ENCODE data around the gene UBE2QL1.

The UBE2QL1 gene

DNA sequence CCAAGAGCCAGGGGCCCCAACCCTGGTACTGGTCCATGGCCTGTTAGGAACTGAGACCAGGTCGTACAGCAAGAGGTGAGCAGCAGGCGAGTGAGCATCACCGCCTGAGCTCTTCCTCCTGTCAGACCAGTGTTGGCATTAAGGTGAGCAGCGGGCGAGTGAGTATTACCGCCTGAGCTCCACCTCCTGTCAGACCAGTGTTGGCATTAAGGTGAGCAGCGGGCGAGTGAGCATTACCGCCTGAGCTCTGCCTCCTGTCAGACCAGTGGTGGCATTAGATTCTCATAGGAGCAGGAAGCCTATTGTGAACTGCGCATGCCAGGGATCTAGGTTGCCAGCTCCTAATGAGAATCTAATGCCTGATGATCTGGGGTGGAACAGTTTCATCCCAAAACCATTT lies 31.0 kb upstream of the UBE2QL1 start:
- H3K36me3 ChIP-seq (ENCODE audit: control insufficient read depth in 2 of 2, insufficient read depth in 1 of 2, low read length in 2 of 2): no peaks in the 10 kb centered on the region
- no peak overlapping the region for H3K4me3 ChIP-seq (ENCODE audit: low read depth, low read length)
- POLR2A ChIA-PET: no interaction called here
- H3K4me1 ChIP-seq (ENCODE audit: control insufficient read depth, insufficient read depth, low read length): peaks cover 11% of the 10 kb centered on the region
- CTCF ChIA-PET: interaction anchor here (0.7 to 1.7 kb wide), 4 partner anchors 17 to 328 kb away, joined by 3 to 5 read pairs (median 4); no protein-coding TSS in a partner anchor
- TF ChIP-seq ZNF394 (tag by site-specific recombination; IDR thresholded peaks at IDR 0.05; ENCODE audit: borderline replicate concordance): no peak
- TF ChIP-seq ZNF776 (tag by site-specific recombination; IDR thresholded peaks at IDR 0.05; ENCODE audit: borderline replicate concordance): no peak
- TF ChIP-seq, protein P1, sequence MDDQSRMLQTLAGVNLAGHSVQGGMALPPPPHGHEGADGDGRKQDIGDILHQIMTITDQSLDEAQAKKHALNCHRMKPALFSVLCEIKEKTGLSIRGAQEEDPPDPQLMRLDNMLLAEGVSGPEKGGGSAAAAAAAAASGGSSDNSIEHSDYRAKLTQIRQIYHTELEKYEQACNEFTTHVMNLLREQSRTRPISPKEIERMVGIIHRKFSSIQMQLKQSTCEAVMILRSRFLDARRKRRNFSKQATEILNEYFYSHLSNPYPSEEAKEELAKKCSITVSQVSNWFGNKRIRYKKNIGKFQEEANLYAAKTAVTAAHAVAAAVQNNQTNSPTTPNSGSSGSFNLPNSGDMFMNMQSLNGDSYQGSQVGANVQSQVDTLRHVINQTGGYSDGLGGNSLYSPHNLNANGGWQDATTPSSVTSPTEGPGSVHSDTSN (CRISPR knock-in tag; IDR thresholded peaks at IDR 0.05): no peak
- TF ChIP-seq ZNF654 (tag by site-specific recombination; IDR thresholded peaks at IDR 0.05; ENCODE audit: low read depth): no peak
- TF ChIP-seq ZNF600 (tag by site-specific recombination; IDR thresholded peaks at IDR 0.05): no peak
- TF ChIP-seq, protein P2, sequence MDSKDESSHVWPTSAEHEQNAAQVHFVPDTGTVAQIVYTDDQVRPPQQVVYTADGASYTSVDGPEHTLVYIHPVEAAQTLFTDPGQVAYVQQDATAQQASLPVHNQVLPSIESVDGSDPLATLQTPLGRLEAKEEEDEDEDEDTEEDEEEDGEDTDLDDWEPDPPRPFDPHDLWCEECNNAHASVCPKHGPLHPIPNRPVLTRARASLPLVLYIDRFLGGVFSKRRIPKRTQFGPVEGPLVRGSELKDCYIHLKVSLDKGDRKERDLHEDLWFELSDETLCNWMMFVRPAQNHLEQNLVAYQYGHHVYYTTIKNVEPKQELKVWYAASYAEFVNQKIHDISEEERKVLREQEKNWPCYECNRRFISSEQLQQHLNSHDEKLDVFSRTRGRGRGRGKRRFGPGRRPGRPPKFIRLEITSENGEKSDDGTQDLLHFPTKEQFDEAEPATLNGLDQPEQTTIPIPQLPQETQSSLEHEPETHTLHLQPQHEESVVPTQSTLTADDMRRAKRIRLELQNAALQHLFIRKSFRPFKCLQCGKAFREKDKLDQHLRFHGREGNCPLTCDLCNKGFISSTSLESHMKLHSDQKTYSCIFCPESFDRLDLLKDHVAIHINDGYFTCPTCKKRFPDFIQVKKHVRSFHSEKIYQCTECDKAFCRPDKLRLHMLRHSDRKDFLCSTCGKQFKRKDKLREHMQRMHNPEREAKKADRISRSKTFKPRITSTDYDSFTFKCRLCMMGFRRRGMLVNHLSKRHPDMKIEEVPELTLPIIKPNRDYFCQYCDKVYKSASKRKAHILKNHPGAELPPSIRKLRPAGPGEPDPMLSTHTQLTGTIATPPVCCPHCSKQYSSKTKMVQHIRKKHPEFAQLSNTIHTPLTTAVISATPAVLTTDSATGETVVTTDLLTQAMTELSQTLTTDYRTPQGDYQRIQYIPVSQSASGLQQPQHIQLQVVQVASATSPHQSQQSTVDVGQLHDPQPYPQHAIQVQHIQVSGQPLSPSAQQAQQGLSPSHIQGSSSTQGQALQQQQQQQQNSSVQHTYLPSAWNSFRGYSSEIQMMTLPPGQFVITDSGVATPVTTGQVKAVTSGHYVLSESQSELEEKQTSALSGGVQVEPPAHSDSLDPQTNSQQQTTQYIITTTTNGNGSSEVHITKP (tag by site-specific recombination; IDR thresholded peaks at IDR 0.05): no peak
- no peak for TF ChIP-seq ZNF830 (tag by site-specific recombination; IDR thresholded peaks at IDR 0.05; ENCODE audit: low read depth)
- TF ChIP-seq, protein P3, sequence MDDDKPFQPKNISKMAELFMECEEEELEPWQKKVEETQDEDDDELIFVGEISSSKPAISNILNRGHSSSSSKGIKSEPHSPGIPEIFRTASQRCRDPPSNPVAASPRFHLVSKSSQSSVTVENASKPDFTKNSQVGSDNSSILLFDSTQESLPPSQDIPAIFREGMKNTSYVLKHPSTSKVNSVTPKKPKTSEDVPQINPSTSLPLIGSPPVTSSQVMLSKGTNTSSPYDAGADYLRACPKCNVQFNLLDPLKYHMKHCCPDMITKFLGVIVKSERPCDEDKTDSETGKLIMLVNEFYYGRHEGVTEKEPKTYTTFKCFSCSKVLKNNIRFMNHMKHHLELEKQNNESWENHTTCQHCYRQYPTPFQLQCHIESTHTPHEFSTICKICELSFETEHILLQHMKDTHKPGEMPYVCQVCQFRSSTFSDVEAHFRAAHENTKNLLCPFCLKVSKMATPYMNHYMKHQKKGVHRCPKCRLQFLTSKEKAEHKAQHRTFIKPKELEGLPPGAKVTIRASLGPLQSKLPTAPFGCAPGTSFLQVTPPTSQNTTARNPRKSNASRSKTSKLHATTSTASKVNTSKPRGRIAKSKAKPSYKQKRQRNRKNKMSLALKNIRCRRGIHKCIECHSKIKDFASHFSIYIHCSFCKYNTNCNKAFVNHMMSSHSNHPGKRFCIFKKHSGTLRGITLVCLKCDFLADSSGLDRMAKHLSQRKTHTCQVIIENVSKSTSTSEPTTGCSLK (tag by site-specific recombination; IDR thresholded peaks at IDR 0.05): no peak
- TF ChIP-seq ZNF624 (tag by site-specific recombination; IDR thresholded peaks at IDR 0.05): no peak
- no peak for TF ChIP-seq BCL11B (tag by site-specific recombination; IDR thresholded peaks at IDR 0.05; ENCODE audit: low read depth)
- no peak for TF ChIP-seq ZNF266 (tag by site-specific recombination; IDR thresholded peaks at IDR 0.05; ENCODE audit: low read depth)
- no peak for TF ChIP-seq ZBTB7A (tag by site-specific recombination; IDR thresholded peaks at IDR 0.05; ENCODE audit: low read depth)
- TF ChIP-seq ZNF350 (tag by site-specific recombination; IDR thresholded peaks at IDR 0.05): no peak
- TF ChIP-seq, protein P4, sequence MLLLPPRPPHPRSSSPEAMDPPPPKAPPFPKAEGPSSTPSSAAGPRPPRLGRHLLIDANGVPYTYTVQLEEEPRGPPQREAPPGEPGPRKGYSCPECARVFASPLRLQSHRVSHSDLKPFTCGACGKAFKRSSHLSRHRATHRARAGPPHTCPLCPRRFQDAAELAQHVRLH (tag by site-specific recombination; IDR thresholded peaks at IDR 0.05): no peak
- no peak overlapping the region for H3K27ac ChIP-seq (ENCODE audit: extremely low read depth, low read depth, low read length)
- no peaks in the 10 kb centered on the region for H3K9me3 ChIP-seq (ENCODE audit: control insufficient read depth, insufficient read depth, low read depth, low read length)

DNA sequence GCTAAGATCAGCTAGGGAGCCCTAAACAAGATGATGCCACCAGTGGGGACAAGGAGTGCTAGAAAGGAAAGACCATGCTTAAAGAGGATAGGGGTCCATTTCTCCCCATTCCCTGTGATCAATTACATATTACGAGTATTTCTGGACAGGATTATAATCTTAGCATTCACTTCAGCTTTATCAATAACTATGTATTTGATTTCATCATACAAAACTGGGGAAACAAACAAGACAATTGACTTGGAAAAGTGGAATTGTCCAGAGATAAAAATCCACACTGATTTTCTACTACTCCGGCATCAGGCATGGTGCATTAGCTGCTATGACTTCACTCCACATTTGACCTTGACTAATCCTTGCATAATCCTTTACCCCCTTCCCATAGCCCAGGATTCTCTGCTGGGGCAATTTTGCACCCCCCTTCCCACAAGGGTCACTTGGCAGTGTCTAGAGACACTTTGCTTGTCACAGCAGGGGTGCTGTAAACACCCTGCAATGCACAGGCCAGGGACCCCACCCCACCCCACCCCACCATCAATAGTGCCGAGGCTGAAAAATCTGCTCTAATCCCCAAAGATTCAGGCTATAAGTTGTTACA lies 29.9 kb upstream of the UBE2QL1 start:
- ChIA-PET CTCF (no interaction called here), POLR2A (interaction anchor here (1.1 to 1.8 kb wide), 5 partner anchors 9 to 40 kb away, joined by 5 to 9 read pairs (median 6); partner anchors contain the start of gene MED10)
- no peaks in the 10 kb centered on the region for H3K36me3 ChIP-seq (ENCODE audit: control insufficient read depth in 2 of 2, insufficient read depth in 1 of 2, low read length in 2 of 2)
- peaks cover 11% of the 10 kb centered on the region for H3K4me1 ChIP-seq (ENCODE audit: control insufficient read depth, insufficient read depth, low read length)
- no peak overlapping the region for H3K27ac ChIP-seq (ENCODE audit: extremely low read depth, low read depth, low read length)
- H3K9me3 ChIP-seq (ENCODE audit: control insufficient read depth, insufficient read depth, low read depth, low read length): no peaks in the 10 kb centered on the region
- no peak overlapping the region for H3K4me3 ChIP-seq (ENCODE audit: low read depth, low read length)
- TF ChIP-seq IKZF3 (tag by site-specific recombination; IDR thresholded peaks at IDR 0.05): peak; percentile 13; the same call in 1 of the 2 replicates
- TF ChIP-seq, protein P2 (tag by site-specific recombination; IDR thresholded peaks at IDR 0.05): peak; percentile 99
- TF ChIP-seq KLF16 (tag by site-specific recombination; IDR thresholded peaks at IDR 0.05): peak; percentile 46
- TF ChIP-seq ZXDB (tag by site-specific recombination; IDR thresholded peaks at IDR 0.05): no peak
- TF ChIP-seq, protein P1 (CRISPR knock-in tag; IDR thresholded peaks at IDR 0.05): no peak
- peak; percentile 75 for TF ChIP-seq GLIS2 (tag by site-specific recombination; IDR thresholded peaks at IDR 0.05)
- TF ChIP-seq, protein P5, sequence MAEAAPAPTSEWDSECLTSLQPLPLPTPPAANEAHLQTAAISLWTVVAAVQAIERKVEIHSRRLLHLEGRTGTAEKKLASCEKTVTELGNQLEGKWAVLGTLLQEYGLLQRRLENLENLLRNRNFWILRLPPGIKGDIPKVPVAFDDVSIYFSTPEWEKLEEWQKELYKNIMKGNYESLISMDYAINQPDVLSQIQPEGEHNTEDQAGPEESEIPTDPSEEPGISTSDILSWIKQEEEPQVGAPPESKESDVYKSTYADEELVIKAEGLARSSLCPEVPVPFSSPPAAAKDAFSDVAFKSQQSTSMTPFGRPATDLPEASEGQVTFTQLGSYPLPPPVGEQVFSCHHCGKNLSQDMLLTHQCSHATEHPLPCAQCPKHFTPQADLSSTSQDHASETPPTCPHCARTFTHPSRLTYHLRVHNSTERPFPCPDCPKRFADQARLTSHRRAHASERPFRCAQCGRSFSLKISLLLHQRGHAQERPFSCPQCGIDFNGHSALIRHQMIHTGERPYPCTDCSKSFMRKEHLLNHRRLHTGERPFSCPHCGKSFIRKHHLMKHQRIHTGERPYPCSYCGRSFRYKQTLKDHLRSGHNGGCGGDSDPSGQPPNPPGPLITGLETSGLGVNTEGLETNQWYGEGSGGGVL (tag by site-specific recombination; IDR thresholded peaks at IDR 0.05): peak; percentile 56; the same call in 1 of the 2 replicates

Data from HEK293 (cell line).